RCC 7860 (cell line): ENCODE results near the gene TNFAIP1.

ENCODE experiments used
- DNase-seq: peaks from one replicate; pipeline ENCODE4 v3.0.0-alpha.2; 2015; ENCODE audit warnings: low spot score
- FAIRE-seq: peaks from 2 replicates; lab custom pipeline; 2012; peaks lifted over from hg19 to GRCh38; lab: Jason Lieb, UNC

Gene TNFAIP1

DNA sequence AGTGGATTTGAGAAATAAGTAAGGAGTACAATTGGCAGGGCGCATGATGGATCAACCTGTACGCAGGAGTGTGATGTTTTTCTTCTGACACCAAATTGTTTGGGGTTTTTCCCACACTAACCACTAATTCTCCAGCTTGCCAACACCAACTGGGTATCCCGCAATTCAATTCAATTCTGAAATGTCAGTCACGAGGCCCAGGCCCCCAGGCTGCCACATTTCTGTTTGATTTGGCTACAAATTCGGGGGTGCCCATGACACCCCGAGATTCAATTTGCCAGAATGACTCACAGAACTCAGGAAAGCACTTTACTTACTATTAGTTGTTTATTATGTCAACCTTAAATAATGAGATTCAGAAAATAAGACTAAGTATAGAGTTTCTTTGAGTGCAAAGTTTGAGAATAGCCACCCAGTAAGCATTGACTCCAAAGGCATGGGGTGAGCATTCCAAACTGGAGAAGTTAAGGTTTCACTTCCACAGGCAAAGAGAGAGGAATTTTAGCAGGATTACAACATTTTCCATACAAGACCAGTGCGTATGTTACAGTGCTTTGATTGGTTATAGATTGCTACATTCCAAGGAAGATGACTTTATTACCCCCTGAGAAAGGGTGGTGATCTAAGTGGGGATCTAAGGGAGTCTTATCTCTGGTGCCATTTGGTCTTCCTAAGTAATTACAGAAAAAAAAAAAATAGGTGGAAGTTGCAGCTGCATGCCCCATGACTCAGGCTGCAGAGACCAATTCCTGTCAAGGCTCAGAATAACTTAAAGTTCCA is 59.0 kb downstream of the TNFAIP1 start:
- DNase-seq, result peak; percentile 37
- FAIRE-seq, result no peak

DNA sequence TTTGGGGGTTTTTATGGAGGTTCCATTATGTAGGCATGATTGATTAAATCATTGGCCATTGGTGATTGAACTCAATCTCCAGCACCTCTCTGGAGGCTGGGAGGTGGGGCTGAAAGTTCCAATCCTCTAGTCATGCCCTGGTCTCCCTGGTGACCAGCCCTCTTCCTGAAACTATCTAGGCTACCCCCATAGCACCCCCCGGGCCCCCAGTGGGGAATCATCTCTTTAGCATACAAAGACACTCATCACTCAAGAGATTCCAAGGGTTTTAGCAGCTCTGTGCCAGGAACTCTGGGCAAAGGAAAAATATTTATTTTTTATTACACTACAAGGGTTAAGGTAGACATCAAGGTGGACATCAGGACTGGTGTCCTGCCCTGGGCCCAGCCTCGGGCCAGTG is 59.9 kb downstream of the TNFAIP1 start:
- no peak for FAIRE-seq
- DNase-seq, result no peak

DNA sequence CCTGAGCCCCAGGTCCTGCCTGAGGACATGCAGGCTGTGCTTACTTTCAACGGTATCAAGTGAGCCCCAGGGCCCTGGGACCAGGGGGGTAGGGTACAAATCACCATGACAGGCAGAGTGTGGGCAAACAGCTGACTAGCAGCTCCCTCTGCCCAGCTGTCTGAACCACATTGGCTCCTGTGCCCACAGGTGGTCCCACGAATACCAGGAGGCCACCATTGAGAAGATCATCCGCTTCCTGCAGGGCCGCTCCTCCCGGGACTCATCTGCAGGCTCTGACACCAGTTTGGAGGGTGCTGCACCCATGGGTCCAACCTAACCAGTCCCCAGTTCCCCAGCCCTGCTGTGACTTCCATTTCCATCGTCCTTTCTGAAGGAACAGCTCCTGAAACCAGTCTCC is 60.4 kb downstream of the TNFAIP1 start:
- DNase-seq (no peak), FAIRE-seq (no peak)
